Caco-2 (cell line): ENCODE results near the gene RHEBL1. TPM values are rescaled to one million over a fixed set of nuclear protein-coding genes. Genes with fewer than 3 reads are reported as not detected.
A peak's percentile ranks its signal among the peaks of the same experiment; 100 is the strongest.

ENCODE experiments used
- Bru-seq: library from RNA; stranded (reverse); fragments of 400-500 nt; gene quantifications from one replicate; lab custom pipeline; 2021; lab: Mats Ljungman, UMichigan
- BruChase-seq, 2 experiments: library from RNA; stranded (reverse); fragments of 400-500 nt; gene quantifications; one replicate each; lab custom pipeline; 2021; lab: Mats Ljungman, UMichigan
- BruUV-seq: library from RNA; stranded (reverse); fragments of 400-500 nt; replicated peaks from 2 replicates; lab custom pipeline; 2021; lab: Mats Ljungman, UMichigan
- CTCF ChIA-PET: fragments of 300-600 bp; sonication (Branson Sonifier 250); formaldehyde crosslinking; loops from one replicate; lab custom pipeline; 2022; ENCODE audit warnings: antibody characterized with exemption; lab: Charles Lee
- POLR2A ChIA-PET: fragments of 300-600 bp; sonication (Branson Sonifier 250); formaldehyde crosslinking; loops from one replicate; lab custom pipeline; 2022; ENCODE audit warnings: antibody characterized with exemption; lab: Charles Lee
- DNase-seq, 2 experiments: peaks; one replicate each; pipeline versions ENCODE4 v3.0.0 to v3.0.0-alpha.2; 2020 to 2022
- H3K27me3 ChIP-seq: replicated peaks from 2 replicates; pipeline ENCODE4 v1.6.0; 2011; ENCODE audit warnings: low read length; ENCODE audit not compliant: control insufficient read depth, insufficient read depth
- H3K36me3 ChIP-seq: 2 replicates; pipeline ENCODE4 v1.5.1; 2011; ENCODE audit warnings: low read length; ENCODE audit not compliant: control insufficient read depth, insufficient read depth
- H3K4me1 ChIP-seq: fragments of 250-450 bp; sonication (Bioruptor Pico); 2 replicates; pipeline ENCODE4 v1.5.1; 2020; ENCODE audit warnings: mild to moderate bottlenecking
- H3K4me3 ChIP-seq: 2 replicates; pipeline ENCODE4 v1.5.1; 2011; ENCODE audit warnings: low read depth, mild to moderate bottlenecking, control low read depth, low read length
- H3K9me3 ChIP-seq: fragments of 250-450 bp; sonication (Bioruptor Pico); 2 replicates; pipeline ENCODE4 v1.5.1; 2020; ENCODE audit warnings: mild to moderate bottlenecking, moderate library complexity
- H3K27ac Mint-ChIP-seq: one replicate; pipeline ENCODE4 v1.8.0; 2022; ENCODE audit warnings: mixed read lengths; ENCODE audit not compliant: unreplicated experiment
- H3K27me3 Mint-ChIP-seq: one replicate; pipeline ENCODE4 v1.8.0; 2022; ENCODE audit warnings: mixed read lengths; ENCODE audit not compliant: insufficient read depth, unreplicated experiment
- H3K36me3 Mint-ChIP-seq: one replicate; pipeline ENCODE4 v1.8.0; 2022; ENCODE audit warnings: mild to moderate bottlenecking, mixed read lengths; ENCODE audit not compliant: insufficient read depth, unreplicated experiment
- H3K4me1 Mint-ChIP-seq: one replicate; pipeline ENCODE4 v1.8.0; 2022; ENCODE audit warnings: low read depth, mixed read lengths; ENCODE audit not compliant: unreplicated experiment
- H3K4me3 Mint-ChIP-seq: one replicate; pipeline ENCODE4 v1.8.0; 2022; ENCODE audit warnings: mild to moderate bottlenecking, moderate library complexity, mixed read lengths; ENCODE audit not compliant: unreplicated experiment
- H3K9me3 Mint-ChIP-seq: one replicate; pipeline ENCODE4 v1.8.0; 2022; ENCODE audit warnings: mixed read lengths; ENCODE audit not compliant: unreplicated experiment
- intact Hi-C: fragments of 100-400 bp; cut with micrococcal nuclease; formaldehyde crosslinking; loops from one replicate; pipeline ENCODE4 v1.10.0; 2022; ENCODE audit not compliant: unreplicated experiment
- long read RNA-seq: library from polyadenylated mRNA; stranded (forward); transcript quantifications from one replicate; pipeline ENCODE4 v2.0.0, GENCODE V29; 2022
- total RNA-seq: library from RNA; stranded (reverse); gene quantifications from 2 replicates; pipeline ENCODE4 v1.2.3, GENCODE V29; 2022
- TF ChIP-seq, protein P1 (sequence below), 2 experiments: fragments of 200-600 bp in 1 of 2; IDR thresholded peaks; 1 replicate in 1 of 2; 2 replicates in 1 of 2; pipeline versions ENCODE4 v1.5.1 to v1.8.0; 2011 to 2022; ENCODE audit warnings: antibody characterized with exemption in 1 of 2, control low read depth in 1 of 2, inconsistent platforms in 1 of 2, low read depth in 1 of 2, low read length in 1 of 2, mild to moderate bottlenecking in 1 of 2, moderate library complexity in 1 of 2; ENCODE audit not compliant: insufficient read depth in 1 of 2, severe bottlenecking in 1 of 2, unreplicated experiment in 1 of 2

The RHEBL1 gene, protein sequence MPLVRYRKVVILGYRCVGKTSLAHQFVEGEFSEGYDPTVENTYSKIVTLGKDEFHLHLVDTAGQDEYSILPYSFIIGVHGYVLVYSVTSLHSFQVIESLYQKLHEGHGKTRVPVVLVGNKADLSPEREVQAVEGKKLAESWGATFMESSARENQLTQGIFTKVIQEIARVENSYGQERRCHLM
- total RNA-seq, result 2.5 and 2.6 TPM in 2 replicates
- Bru-seq, nascent RNA, result percentile 35 among the genes with signal in this experiment
- percentile 44 among the genes with signal in this experiment for BruChase-seq, experiment 1, labeled RNA remaining after a 2-hour chase
- percentile 35 among the genes with signal in this experiment for BruChase-seq, experiment 2, labeled RNA remaining after a 6-hour chase
- long read RNA-seq, partial matches to known transcripts, result 2 of 8 reads
- long read RNA-seq, other reads (novel, unspliced or antisense), result 4 of 8 reads

DNA sequence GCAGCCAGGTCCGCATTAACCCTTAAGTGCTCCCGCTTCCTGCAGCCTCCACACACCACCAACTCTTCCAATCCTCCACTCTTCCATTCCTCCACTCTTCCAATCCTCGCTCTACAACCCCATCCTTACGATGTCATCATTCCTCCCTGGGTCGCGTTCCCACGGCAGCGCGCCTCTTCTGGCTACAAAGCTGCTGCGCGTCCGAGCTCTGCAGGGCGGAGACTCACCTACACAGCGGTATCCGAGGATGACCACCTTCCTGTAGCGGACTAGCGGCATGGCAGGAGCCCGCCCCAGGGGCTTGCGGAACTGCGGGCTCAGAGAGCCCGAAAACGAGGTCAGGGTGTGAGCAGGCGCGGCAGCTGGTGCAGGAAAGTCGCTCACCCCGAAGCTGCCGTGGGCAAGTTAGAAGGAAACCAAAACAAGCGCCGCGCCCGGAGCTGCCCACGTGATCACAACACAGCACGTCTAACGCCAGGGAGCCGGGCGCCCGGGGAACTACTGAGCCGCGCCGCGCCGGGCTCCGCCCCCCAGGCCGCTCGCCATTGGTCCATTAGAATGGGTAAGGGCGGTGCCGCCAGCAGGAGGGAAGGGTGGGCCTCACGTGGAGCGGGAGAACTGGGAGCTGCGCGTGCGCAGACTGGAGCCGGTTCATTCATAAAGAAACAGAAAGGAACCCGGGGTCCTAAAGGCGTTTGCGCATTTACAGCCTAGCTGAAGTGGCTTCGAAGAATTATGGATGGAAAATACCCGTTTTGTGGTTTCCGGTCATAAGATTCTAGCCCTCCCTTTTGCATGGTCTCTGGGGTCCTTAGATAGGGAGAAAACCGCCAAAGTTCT, at the start of gene RHEBL1:
Gene RHEBL1 (minus strand): TSS at position 473 of the 840 bp plus-strand sequence. CDS start 194 bp downstream, at position 279.
- peak within 1 kb of the TSS; percentile 78 for H3K4me3 ChIP-seq
- intact Hi-C loops, result loop anchor here (1.0 to 2.0 kb wide), 3 partner anchors 19 to 61 kb away; no protein-coding TSS in a partner anchor
- BruUV-seq, result no TSS peak
- no peaks in the 10 kb centered on the region for H3K9me3 ChIP-seq
- H3K27me3 ChIP-seq, result no peaks in the 10 kb centered on the region
- peaks cover 7% of the 10 kb centered on the region; the same call in 1 of the 2 replicates for H3K4me1 ChIP-seq
- Mint-ChIP-seq H3K36me3 (peaks cover 6% of the 10 kb centered on the region), H3K4me1 (peaks cover 7% of the 10 kb centered on the region), H3K27ac (peak within 1 kb of the TSS; percentile 65), H3K27me3 (no peaks in the 10 kb centered on the region), H3K4me3 (peak within 1 kb of the TSS; percentile 88), H3K9me3 (no peaks in the 10 kb centered on the region)
- POLR2A ChIA-PET, result interaction anchor here (0.5 to 1.4 kb wide), 13 partner anchors 16 to 770 kb away, joined by 3 to 20 read pairs (median 4); partner anchors contain the start of genes ARF3, DDX23 and TUBA1B
- TF ChIP-seq, protein P1, sequence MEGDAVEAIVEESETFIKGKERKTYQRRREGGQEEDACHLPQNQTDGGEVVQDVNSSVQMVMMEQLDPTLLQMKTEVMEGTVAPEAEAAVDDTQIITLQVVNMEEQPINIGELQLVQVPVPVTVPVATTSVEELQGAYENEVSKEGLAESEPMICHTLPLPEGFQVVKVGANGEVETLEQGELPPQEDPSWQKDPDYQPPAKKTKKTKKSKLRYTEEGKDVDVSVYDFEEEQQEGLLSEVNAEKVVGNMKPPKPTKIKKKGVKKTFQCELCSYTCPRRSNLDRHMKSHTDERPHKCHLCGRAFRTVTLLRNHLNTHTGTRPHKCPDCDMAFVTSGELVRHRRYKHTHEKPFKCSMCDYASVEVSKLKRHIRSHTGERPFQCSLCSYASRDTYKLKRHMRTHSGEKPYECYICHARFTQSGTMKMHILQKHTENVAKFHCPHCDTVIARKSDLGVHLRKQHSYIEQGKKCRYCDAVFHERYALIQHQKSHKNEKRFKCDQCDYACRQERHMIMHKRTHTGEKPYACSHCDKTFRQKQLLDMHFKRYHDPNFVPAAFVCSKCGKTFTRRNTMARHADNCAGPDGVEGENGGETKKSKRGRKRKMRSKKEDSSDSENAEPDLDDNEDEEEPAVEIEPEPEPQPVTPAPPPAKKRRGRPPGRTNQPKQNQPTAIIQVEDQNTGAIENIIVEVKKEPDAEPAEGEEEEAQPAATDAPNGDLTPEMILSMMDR (IDR thresholded peaks at IDR 0.05; ENCODE audit: insufficient read depth in 1 of 2, low read depth in 1 of 2, low read length in 1 of 2, severe bottlenecking in 1 of 2, unreplicated experiment in 1 of 2), result peak; percentile 9 to 34
- CTCF ChIA-PET, result interaction anchor here (0.5 to 1.9 kb wide), 23 partner anchors 9 to 289 kb away, joined by 3 to 33 read pairs (median 5); partner anchors contain the start of genes ARF3, KMT2D, LMBR1L and PRKAG1
- DNase-seq, result peak; percentile 98 to 99
- no peaks in the 10 kb centered on the region for H3K36me3 ChIP-seq

DNA sequence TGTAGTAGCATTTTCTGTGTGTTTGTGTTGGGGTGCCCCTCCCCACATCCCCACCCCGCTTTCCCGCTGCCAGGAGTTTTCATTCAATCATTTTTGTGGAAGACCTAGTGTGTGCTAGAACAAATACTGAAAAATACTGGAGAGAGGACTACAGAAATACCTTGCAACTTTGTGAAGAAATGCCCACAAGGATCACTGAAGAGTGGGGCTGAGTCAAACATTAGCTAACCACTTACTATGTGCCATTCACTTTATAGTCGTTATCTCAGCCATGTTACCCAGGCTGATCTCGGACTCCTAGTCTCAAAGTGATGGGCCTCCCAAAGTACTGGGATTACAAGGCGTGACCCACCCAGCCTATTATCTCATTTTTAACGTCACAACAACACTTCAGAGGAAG, 41.4 kb upstream of the RHEBL1 start:
- peaks cover 18% of the 10 kb centered on the region for H3K4me1 Mint-ChIP-seq
- DNase-seq, result no peak
- intact Hi-C loops, result loop anchor here (2.0 kb wide), 1 partner anchor 16 kb away; the partner anchor contains the start of gene DHH
- Histone ChIP-seq H3K4me3 (peak overlapping the region; percentile 35), H3K9me3 (0 out of 2 replicates have a peak, but pooled peaks cover 6% of the 10 kb centered on the region), H3K27me3 (no peaks in the 10 kb centered on the region), H3K36me3 (no peaks in the 10 kb centered on the region), H3K4me1 (peaks cover 14% of the 10 kb centered on the region)
- ChIA-PET CTCF (interaction anchor here (0.6 to 4.4 kb wide), 18 partner anchors 10 to 258 kb away, joined by 3 to 47 read pairs (median 5); partner anchors contain the start of genes DHH, RHEBL1 and TUBA1B), POLR2A (interaction anchor here (0.5 to 1.9 kb wide), 5 partner anchors 10 to 195 kb away, joined by 3 to 24 read pairs (median 4); partner anchors contain the start of gene TUBA1B)
- H3K36me3 Mint-ChIP-seq, result peaks cover 8% of the 10 kb centered on the region
- TF ChIP-seq, protein P1 (IDR thresholded peaks at IDR 0.05; ENCODE audit: insufficient read depth in 1 of 2, low read depth in 1 of 2, low read length in 1 of 2, severe bottlenecking in 1 of 2, unreplicated experiment in 1 of 2), result no peak
- peak overlapping the region; percentile 97 for H3K4me3 Mint-ChIP-seq
- peak overlapping the region; percentile 89 for H3K27ac Mint-ChIP-seq
- H3K27me3 Mint-ChIP-seq, result no peaks in the 10 kb centered on the region
- H3K9me3 Mint-ChIP-seq, result no peaks in the 10 kb centered on the region
- BruUV-seq, result no TSS peak
